HepG2 (cell line): ENCODE measurements around the gene RBM11. TPM values are rescaled to one million over a fixed set of nuclear protein-coding genes. Genes with fewer than 3 reads are reported as not detected.

Experiments
- ATAC-seq: fragments of 200-7000 bp; cut with Tn5 transposase; 3 replicates; pipeline ENCODE4 v1.9.1; 2020; ENCODE audit warnings: mild to moderate bottlenecking, moderate library complexity
- BruUV-seq: library from RNA; stranded (reverse); fragments of 400-500 nt; replicated peaks from 2 replicates; lab custom pipeline; 2021; lab: Mats Ljungman, UMichigan
- CTCF ChIA-PET: fragments of 300-600 bp; formaldehyde crosslinking; extraction: SDS; loops from one replicate; lab custom pipeline; 2021; ENCODE audit warnings: low total read pairs, inconsistent platforms, low intra/inter-chr PET ratio; lab: Yijun Ruan, JAX
- POLR2A ChIA-PET: fragments of 350-600 bp; sonication (Branson Sonifier 250); formaldehyde crosslinking; loops from one replicate; lab custom pipeline; 2020; ENCODE audit warnings: antibody characterized with exemption, inconsistent platforms; lab: Yijun Ruan, JAX
- DNase-seq: peaks from one replicate; pipeline ENCODE4 v3.0.0-alpha.2; 2015; ENCODE audit warnings: low spot score
- FAIRE-seq: peaks from 3 replicates; lab custom pipeline; 2011; peaks lifted over from hg19 to GRCh38; lab: Jason Lieb, UNC
- H2AFZ ChIP-seq: one replicate; pipeline ENCODE4 v1.6.1; 2011; ENCODE audit warnings: low read length, inconsistent platforms
- H3K27ac ChIP-seq: fragments of 300-600 bp; 3 replicates; pipeline ENCODE4 v1.8.0; 2011; ENCODE audit warnings: mixed run types, mild to moderate bottlenecking, mixed read lengths, low read length, inconsistent platforms; ENCODE audit not compliant: insufficient read depth; ENCODE audit errors: extremely low read length
- H3K27me3 ChIP-seq, 2 experiments: fragments of 200-600 bp in 1 of 2; 2 replicates in 1 of 2; 3 replicates in 1 of 2; pipeline versions ENCODE4 v1.6.0 to v1.8.0; 2011; ENCODE audit warnings: low read length in 2 of 2, mild to moderate bottlenecking in 2 of 2, moderate library complexity in 2 of 2, inconsistent platforms in 1 of 2; ENCODE audit not compliant: insufficient read depth in 2 of 2, control insufficient read depth in 1 of 2
- H3K36me3 ChIP-seq, 2 experiments: fragments of 200-600 bp in 1 of 2; replicated peaks in 1 of 2; 2 replicates in 1 of 2; 3 replicates in 1 of 2; pipeline versions ENCODE4 v1.5.1 to v1.8.0; 2011; ENCODE audit warnings: low read length in 2 of 2, inconsistent platforms in 1 of 2; ENCODE audit not compliant: insufficient read depth in 2 of 2, control insufficient read depth in 1 of 2
- H3K4me1 ChIP-seq: 2 replicates; pipeline ENCODE4 v1.5.1; 2012; ENCODE audit warnings: low read length, inconsistent platforms; ENCODE audit not compliant: insufficient read depth
- H3K4me2 ChIP-seq: 2 replicates; pipeline ENCODE4 v1.6.0; 2011; ENCODE audit warnings: low read depth, low read length, inconsistent platforms
- H3K4me3 ChIP-seq, 3 experiments: fragments of 200-600 bp in 1 of 3; sonication (generic), shearing (Covaris generic) in 1 of 3; replicated peaks in 1 of 3; 2 replicates each; pipeline ENCODE4 v1.5.1; 2011 to 2016; ENCODE audit warnings: low read length in 3 of 3, inconsistent platforms in 2 of 3, low read depth in 2 of 3, mild to moderate bottlenecking in 2 of 3, control low read depth in 1 of 3, mixed read lengths in 1 of 3; ENCODE audit not compliant: insufficient read depth in 1 of 3
- H3K79me2 ChIP-seq: one replicate; pipeline ENCODE4 v1.6.1; 2011; ENCODE audit warnings: low read length, inconsistent platforms; ENCODE audit not compliant: insufficient read depth
- H3K9ac ChIP-seq: 2 replicates; pipeline ENCODE4 v1.6.0; 2011; ENCODE audit warnings: mild to moderate bottlenecking, low read depth, low read length, inconsistent platforms; ENCODE audit not compliant: insufficient read depth
- H3K9me3 ChIP-seq: 2 replicates; pipeline ENCODE4 v1.5.1; 2012; ENCODE audit warnings: mild to moderate bottlenecking, low read length
- H4K20me1 ChIP-seq: 2 replicates; pipeline ENCODE4 v1.6.0; 2011; ENCODE audit warnings: inconsistent platforms, mild to moderate bottlenecking, low read length, moderate library complexity; ENCODE audit not compliant: insufficient read depth
- GABPA ChIP-seq, 2 experiments: IDR thresholded peaks; 2 replicates each; pipeline ENCODE4 v1.6.1; 2011 to 2016; ENCODE audit warnings: low read depth in 2 of 2, low read length in 1 of 2, missing biosample characterization in 1 of 2, missing genetic modification characterization in 1 of 2
- GFI1 ChIP-seq: sonication (generic); formaldehyde crosslinking; IDR thresholded peaks from 2 replicates; pipeline ENCODE4 v1.5.0; 2020; ENCODE audit warnings: missing genetic modification reagents, mild to moderate bottlenecking, borderline replicate concordance
- GPN1 ChIP-seq: sonication (generic); formaldehyde crosslinking; IDR thresholded peaks from 2 replicates; pipeline ENCODE4 v1.5.1; 2020; ENCODE audit warnings: missing genetic modification reagents, borderline replicate concordance
- MAFF ChIP-seq: IDR thresholded peaks from 2 replicates; pipeline ENCODE4 v1.6.1; 2011; ENCODE audit warnings: low read depth, low read length, improper control_type of control experiment
- TGIF2 ChIP-seq: IDR thresholded peaks from 2 replicates; pipeline ENCODE4 v1.6.1; 2016; ENCODE audit warnings: control low read depth, missing compliant biosample characterization
- ZFP1 ChIP-seq: IDR thresholded peaks from 2 replicates; pipeline ENCODE4 v1.6.1; 2016
- ZFP62 ChIP-seq: sonication (generic); formaldehyde crosslinking; IDR thresholded peaks from 2 replicates; pipeline ENCODE4 v1.4.0; 2020; ENCODE audit warnings: missing genetic modification reagents
- ZNF318 ChIP-seq: sonication (generic); formaldehyde crosslinking; IDR thresholded peaks from 2 replicates; pipeline ENCODE4 v1.4.0; 2020; ENCODE audit warnings: mild to moderate bottlenecking, missing genetic modification reagents
- ZNF484 ChIP-seq: sonication (generic); formaldehyde crosslinking; IDR thresholded peaks from 2 replicates; pipeline ENCODE4 v1.5.1; 2020; ENCODE audit warnings: mild to moderate bottlenecking, low read depth, missing genetic modification reagents, borderline replicate concordance
- ZNF672 ChIP-seq: sonication (generic); formaldehyde crosslinking; IDR thresholded peaks from 2 replicates; pipeline ENCODE4 v1.8.1; 2022; ENCODE audit warnings: missing genetic modification reagents
- whole genome bisulfite sequencing: methylation state at CpG from one replicate; pipeline ENCODE4 v1.1.6; 2017; ENCODE audit warnings: low lambda C conversion rate; 5-methylcytosine and 5-hydroxymethylcytosine counted together
- in situ Hi-C: cut with HindIII; loops from 2 replicates; pipeline ENCODE4 v1.10.0; 2017; ENCODE audit warnings: low pct_unique_long_range_greater_than_20kb; ENCODE audit not compliant: extremely low pct_ligation_motif_present
- intact Hi-C: fragments of 100-400 bp; cut with micrococcal nuclease; formaldehyde crosslinking; loops from one replicate; pipeline ENCODE4 v1.10.0; 2022; ENCODE audit not compliant: unreplicated experiment
- polyA plus RNA-seq, 8 experiments: library from polyadenylated mRNA; depleted of rRNA in 3 of 8; stranded (reverse) in 7 of 8; unstranded in 1 of 8; fragments of >200 nt; fragmentation: Illumina TruSeq in 4 of 8; extraction: Trizol in 4 of 8; gene quantifications; 2 replicates each; pipeline versions ENCODE4 v1.2.1 to v1.2.3, GENCODE V29; 2011 to 2016; ENCODE audit warnings: low read depth in 4 of 8, missing spikeins in 1 of 8, mixed read lengths in 1 of 8; ENCODE audit not compliant: insufficient read depth in 1 of 8
- total RNA-seq, 5 experiments: library from RNA; depleted of rRNA; stranded (reverse); fragments of >200 nt; fragmentation: Illumina TruSeq; extraction: Trizol; gene quantifications; 2 replicates each; pipeline ENCODE4 v1.2.3, GENCODE V29; 2016; ENCODE audit warnings: low read depth in 1 of 5
- TF ChIP-seq, protein P1 (sequence below): sonication (generic); formaldehyde crosslinking; IDR thresholded peaks from 2 replicates; pipeline ENCODE4 v1.4.0; 2020; ENCODE audit warnings: mild to moderate bottlenecking, missing genetic modification reagents
- TF ChIP-seq, protein P2 (sequence below): IDR thresholded peaks from 2 replicates; pipeline ENCODE4 v1.6.1; 2016; ENCODE audit warnings: low read depth, missing genetic modification reagents, missing compliant biosample characterization

Gene RBM11
- total and polyA plus RNA-seq, 2 of the 13 experiments (the other 11 are each of a cell fraction or from before 2014, with no cell fraction given): 0.24 to 0.26 TPM

DNA sequence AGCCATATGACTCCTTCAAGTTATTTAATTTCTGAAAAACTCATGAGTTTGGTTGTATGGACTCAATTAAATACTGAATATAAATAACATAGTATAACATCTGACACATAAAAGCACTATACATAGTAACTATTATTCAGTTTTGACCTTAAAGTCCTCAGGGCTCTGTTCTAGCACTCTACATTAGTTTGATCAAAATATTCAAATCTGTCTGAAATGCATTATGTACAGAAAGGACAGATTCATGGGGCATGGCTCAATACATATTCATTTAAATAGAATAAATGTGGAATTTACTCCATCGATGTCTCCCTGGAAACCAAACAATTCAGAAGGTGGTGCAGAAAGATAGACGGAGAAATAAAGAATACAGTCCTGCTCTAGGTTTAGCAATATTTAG lies 49.1 kb downstream of the RBM11 start:
- H3K4me1 ChIP-seq: no peaks in the 10 kb centered on the region
- no peak overlapping the region for H2AFZ ChIP-seq
- H3K9ac ChIP-seq: no peak overlapping the region
- no peaks in the 10 kb centered on the region for H4K20me1 ChIP-seq
- ChIA-PET POLR2A (no interaction called here), CTCF (no interaction called here)
- DNase-seq (no peak), ATAC-seq (no peak), FAIRE-seq (no peak)
- no peak overlapping the region for H3K27ac ChIP-seq
- H3K9me3 ChIP-seq: no peaks in the 10 kb centered on the region
- no peaks in the 10 kb centered on the region for H3K79me2 ChIP-seq
- intact Hi-C loops: no loop called here
- H3K36me3 ChIP-seq: no peaks in the 10 kb centered on the region
- no TSS peak for BruUV-seq
- H3K4me2 ChIP-seq: no peak overlapping the region
- in situ Hi-C loops: loop anchor here (25.0 kb wide), 1 partner anchor 1322 kb away; no protein-coding TSS in a partner anchor
- 39% methylated on average over 2 of the region's 2 CpGs for WGBS
- H3K27me3 ChIP-seq: no peaks in the 10 kb centered on the region
- no peak overlapping the region for H3K4me3 ChIP-seq
- TF ChIP-seq GFI1: no peak
- no peak for TF ChIP-seq ZNF672 (CRISPR knock-in tag)
- TF ChIP-seq, protein P1, sequence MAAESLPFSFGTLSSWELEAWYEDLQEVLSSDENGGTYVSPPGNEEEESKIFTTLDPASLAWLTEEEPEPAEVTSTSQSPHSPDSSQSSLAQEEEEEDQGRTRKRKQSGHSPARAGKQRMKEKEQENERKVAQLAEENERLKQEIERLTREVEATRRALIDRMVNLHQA (CRISPR knock-in tag): no peak
- TF ChIP-seq, protein P2, sequence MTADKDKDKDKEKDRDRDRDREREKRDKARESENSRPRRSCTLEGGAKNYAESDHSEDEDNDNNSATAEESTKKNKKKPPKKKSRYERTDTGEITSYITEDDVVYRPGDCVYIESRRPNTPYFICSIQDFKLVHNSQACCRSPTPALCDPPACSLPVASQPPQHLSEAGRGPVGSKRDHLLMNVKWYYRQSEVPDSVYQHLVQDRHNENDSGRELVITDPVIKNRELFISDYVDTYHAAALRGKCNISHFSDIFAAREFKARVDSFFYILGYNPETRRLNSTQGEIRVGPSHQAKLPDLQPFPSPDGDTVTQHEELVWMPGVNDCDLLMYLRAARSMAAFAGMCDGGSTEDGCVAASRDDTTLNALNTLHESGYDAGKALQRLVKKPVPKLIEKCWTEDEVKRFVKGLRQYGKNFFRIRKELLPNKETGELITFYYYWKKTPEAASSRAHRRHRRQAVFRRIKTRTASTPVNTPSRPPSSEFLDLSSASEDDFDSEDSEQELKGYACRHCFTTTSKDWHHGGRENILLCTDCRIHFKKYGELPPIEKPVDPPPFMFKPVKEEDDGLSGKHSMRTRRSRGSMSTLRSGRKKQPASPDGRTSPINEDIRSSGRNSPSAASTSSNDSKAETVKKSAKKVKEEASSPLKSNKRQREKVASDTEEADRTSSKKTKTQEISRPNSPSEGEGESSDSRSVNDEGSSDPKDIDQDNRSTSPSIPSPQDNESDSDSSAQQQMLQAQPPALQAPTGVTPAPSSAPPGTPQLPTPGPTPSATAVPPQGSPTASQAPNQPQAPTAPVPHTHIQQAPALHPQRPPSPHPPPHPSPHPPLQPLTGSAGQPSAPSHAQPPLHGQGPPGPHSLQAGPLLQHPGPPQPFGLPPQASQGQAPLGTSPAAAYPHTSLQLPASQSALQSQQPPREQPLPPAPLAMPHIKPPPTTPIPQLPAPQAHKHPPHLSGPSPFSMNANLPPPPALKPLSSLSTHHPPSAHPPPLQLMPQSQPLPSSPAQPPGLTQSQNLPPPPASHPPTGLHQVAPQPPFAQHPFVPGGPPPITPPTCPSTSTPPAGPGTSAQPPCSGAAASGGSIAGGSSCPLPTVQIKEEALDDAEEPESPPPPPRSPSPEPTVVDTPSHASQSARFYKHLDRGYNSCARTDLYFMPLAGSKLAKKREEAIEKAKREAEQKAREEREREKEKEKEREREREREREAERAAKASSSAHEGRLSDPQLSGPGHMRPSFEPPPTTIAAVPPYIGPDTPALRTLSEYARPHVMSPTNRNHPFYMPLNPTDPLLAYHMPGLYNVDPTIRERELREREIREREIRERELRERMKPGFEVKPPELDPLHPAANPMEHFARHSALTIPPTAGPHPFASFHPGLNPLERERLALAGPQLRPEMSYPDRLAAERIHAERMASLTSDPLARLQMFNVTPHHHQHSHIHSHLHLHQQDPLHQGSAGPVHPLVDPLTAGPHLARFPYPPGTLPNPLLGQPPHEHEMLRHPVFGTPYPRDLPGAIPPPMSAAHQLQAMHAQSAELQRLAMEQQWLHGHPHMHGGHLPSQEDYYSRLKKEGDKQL (CRISPR knock-in tag): no peak
- no peak for TF ChIP-seq ZNF318
- no peak for TF ChIP-seq MAFF
- TF ChIP-seq ZFP62 (CRISPR knock-in tag): no peak
- no peak for TF ChIP-seq GABPA (IDR thresholded peaks at IDR 0.05; ENCODE audit: low read depth, low read length)
- no peak for TF ChIP-seq GABPA (CRISPR knock-in tag; IDR thresholded peaks at IDR 0.05; ENCODE audit: low read depth)
- TF ChIP-seq ZNF484 (CRISPR knock-in tag): no peak
- no peak for TF ChIP-seq ZFP1
- no peak for TF ChIP-seq TGIF2 (CRISPR knock-in tag)
- no peak for TF ChIP-seq GPN1
